ENCODE measurements around the gene TCF7L1. TPM values are rescaled to one million over a fixed set of nuclear protein-coding genes. Genes with fewer than 3 reads are reported as not detected.
"Not testable (repeated sequence)": the region's sequence is repeated elsewhere in the genome, so short reads cannot be mapped to it uniquely, and the experiment has no call there.

TCF7L1 gene
- total RNA-seq, 1 donor from 2014 or later = 1.4 TPM

DNA sequence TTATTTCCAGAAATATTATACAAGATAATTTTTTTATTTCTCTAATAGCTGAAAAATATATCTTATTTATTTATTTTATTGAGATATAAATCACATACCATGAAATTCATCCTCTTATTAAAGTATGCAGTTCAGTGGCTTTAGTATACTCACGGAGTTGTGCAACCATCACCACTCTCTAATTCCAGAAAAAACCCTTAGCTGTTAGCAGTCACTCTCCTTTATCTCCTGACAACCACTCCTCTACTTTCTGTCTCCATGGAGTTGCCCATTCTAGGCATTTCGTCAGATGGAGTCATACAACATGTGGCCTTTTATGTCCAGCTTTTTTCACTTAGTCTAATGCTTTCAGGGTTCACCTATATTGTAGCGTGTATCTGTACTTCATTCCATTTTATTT, 66.5 kb downstream of the TCF7L1 start:
- TF ChIP-seq, protein P1, sequence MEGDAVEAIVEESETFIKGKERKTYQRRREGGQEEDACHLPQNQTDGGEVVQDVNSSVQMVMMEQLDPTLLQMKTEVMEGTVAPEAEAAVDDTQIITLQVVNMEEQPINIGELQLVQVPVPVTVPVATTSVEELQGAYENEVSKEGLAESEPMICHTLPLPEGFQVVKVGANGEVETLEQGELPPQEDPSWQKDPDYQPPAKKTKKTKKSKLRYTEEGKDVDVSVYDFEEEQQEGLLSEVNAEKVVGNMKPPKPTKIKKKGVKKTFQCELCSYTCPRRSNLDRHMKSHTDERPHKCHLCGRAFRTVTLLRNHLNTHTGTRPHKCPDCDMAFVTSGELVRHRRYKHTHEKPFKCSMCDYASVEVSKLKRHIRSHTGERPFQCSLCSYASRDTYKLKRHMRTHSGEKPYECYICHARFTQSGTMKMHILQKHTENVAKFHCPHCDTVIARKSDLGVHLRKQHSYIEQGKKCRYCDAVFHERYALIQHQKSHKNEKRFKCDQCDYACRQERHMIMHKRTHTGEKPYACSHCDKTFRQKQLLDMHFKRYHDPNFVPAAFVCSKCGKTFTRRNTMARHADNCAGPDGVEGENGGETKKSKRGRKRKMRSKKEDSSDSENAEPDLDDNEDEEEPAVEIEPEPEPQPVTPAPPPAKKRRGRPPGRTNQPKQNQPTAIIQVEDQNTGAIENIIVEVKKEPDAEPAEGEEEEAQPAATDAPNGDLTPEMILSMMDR (conservative IDR thresholded peaks at IDR 0.05; ENCODE audit: low read depth, low read length) = no peak
- DNase-seq (ENCODE audit: low read depth) = no peak
- no peak overlapping the region for H3K4me3 ChIP-seq (ENCODE audit: low read depth, low read length)

DNA sequence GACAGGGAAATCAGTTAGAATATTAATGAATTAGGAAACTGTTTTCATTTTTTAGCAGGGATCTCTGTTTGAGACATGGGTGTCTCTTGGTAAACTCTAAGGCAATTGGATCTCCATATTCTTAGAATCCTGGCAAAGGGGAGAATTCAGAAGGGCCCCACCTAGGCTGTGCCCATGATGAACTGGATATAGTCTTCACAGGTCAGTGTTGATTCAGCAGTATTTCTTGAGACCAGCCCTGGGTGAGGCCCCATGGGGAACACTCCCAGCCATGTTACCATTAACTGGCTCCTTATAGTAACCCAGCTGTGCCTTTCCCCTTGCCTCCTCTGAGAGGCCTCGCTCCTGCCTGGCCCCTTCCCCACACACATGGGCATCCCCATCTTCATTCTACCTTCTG, 76.7 kb downstream of the TCF7L1 start:
- TF ChIP-seq, protein P1 (conservative IDR thresholded peaks at IDR 0.05; ENCODE audit: low read depth, low read length) = no peak
- no peak for DNase-seq (ENCODE audit: low read depth)
- no peak overlapping the region for H3K4me3 ChIP-seq (ENCODE audit: low read depth, low read length)

DNA sequence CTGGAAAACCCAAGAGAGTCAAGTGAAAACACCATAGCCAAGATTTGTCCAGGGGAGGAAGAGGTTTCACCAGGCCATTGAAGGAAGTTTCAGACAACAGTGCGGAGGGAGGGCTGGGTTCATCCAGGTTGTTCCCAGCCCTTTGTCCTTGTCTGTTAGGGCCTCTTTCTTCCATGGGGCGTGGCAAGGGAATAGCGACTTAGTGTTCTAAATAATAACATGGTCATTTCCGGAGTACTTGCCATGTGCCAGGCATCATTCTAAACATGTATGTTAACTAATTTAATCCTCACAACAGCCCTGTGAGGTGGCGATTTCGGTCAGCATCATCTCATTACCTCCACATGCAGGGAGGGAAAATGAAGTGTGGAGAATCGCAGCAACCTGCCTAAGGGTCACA, 77.3 kb downstream of the TCF7L1 start:
- DNase-seq (ENCODE audit: low read depth) = no peak
- H3K4me3 ChIP-seq (ENCODE audit: low read depth, low read length) = no peak overlapping the region
- TF ChIP-seq, protein P1 (conservative IDR thresholded peaks at IDR 0.05; ENCODE audit: low read depth, low read length) = no peak

DNA sequence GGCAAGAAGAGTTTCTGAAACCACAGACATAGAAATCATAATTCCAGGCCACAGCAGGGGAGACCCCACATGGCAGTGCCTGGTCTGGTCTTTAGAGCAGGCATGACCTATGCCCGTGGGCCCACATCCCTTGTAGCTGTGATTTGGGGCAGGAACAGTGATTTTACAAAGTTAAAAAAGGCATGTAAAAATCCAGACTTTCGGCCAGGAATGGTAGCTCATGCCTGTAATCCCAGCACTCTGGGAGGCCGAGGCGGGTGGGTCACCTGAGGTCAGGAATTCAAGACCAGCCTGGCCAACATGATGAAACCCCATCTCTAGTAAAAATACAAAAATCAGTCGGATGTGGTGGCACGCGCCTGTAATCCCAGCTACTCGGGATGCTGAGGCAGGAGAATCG, 78.4 kb downstream of the TCF7L1 start:
- H3K4me3 ChIP-seq (ENCODE audit: low read depth, low read length); DNase-seq (ENCODE audit: low read depth): not testable (repeated sequence)

DNA sequence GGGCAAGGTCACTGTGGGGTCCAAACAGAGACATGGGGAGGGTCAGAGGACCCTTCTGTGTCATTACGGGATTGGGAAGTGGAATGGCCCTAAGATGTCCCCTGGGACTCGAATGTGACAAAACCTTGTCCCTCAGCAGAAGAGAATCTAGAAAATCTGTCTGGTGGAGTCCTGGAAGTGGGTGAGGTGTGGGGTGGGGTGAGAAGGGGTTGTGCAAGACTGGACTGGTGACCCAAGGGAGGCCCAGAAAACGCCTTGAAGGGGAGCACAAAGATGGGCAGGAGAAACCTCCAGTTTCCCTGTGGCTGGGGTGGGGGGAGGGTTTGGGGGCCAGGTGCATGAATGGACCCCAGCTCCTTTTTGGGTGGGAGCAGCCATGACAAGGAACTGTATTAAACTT, 79.6 kb downstream of the TCF7L1 start:
- no peak overlapping the region for H3K4me3 ChIP-seq (ENCODE audit: low read depth, low read length)
- no peak for DNase-seq (ENCODE audit: low read depth)
- TF ChIP-seq, protein P1 (conservative IDR thresholded peaks at IDR 0.05; ENCODE audit: low read depth, low read length) = no peak

DNA sequence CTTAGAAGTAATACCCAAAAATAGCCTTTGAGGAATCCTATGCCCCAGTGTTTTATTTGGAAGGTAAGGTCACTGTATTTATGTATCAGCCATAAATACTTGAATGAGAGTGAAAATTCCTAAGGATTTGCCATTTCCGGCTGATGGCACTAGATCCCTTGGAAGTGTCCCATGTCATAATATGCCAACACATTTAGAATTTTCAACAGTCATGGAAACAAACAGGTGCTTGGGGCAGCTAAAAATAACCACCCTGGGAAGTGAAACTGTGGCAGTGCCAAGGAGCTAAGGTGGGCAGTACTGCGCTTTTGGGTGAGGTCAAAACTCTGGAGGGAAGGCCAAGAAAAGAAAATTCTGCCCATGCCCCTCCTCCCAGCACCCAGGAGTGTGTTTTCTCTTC, 80.2 kb downstream of the TCF7L1 start:
- TF ChIP-seq, protein P1 (conservative IDR thresholded peaks at IDR 0.05; ENCODE audit: low read depth, low read length) = no peak
- H3K4me3 ChIP-seq (ENCODE audit: low read depth, low read length) = no peak overlapping the region
- DNase-seq (ENCODE audit: low read depth) = no peak

DNA sequence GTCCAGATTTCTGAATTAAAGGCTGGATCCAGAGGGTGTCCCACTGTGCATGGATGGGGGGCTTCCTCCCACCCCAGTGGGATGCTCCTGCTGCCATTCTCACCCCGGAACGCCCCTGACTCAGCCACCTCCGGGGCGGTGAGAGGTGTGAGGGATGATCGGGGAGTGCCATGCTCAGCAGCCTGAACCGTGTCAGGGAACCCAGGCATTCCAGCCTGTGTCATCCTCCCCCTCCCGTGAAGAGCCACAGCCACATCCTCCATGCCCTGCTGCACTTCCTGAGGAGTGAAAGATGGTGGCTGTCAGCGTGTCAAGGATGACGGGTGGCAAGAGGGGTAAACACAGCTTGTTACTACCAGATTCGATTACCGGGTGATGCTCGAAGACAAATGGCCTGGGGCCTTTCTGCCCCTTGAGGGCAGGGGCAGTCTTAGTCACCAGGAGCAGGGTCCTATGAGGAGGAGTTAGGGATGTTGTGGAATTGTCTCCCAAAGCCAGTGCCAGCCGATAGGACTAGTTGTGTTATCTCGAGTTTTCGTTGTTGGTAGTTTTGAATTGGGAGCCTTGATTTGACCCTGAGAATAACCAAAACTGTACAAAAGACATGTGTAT, 80.8 kb downstream of the TCF7L1 start:
- no peak for DNase-seq (ENCODE audit: low read depth)
- TF ChIP-seq, protein P1 (conservative IDR thresholded peaks at IDR 0.05; ENCODE audit: low read depth, low read length) = no peak
- H3K4me3 ChIP-seq (ENCODE audit: low read depth, low read length) = no peak overlapping the region
